ENCODE results near the gene B3GAT1.

Gene B3GAT1

DNA sequence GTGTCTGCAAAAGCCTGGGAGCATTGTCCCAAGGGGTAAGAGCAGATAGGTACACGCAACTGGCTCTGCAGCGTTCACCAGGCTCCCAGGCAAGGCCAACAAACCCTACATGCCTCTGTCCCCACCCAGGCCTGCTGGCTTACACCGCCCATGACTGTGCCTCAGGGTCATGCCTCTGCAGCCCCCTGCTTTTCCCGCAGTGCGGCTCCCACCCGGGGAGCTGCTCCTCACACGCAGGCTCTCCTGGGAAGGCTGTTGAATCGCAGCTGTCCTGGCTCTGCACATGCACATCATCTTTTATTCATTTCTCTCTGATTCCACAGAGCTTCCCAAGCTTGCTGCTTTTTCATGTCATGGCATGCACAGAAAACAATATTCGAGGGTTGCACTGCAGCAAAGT, 29.2 kb upstream of the B3GAT1 start:
- DNase-seq = no peak

DNA sequence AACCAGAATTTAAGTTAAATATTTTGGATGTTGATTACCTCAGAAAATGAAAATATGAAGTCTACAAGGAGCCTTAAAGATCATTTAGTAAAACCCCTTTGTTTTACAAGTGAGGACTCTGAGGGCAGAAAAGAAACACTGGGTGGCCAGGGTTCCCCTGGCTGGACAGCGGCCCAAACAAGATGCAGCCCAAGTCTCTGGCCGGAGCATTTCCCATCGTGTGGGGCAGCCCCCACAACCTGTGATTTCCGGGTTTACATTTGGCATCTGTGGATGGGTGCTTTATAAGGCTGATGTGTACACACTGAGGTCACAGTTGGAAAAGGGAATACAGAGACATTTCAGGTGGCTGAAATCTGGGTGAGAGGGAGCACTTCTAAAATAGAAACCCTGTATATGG, 28.8 kb upstream of the B3GAT1 start:
- DNase-seq = no peak

DNA sequence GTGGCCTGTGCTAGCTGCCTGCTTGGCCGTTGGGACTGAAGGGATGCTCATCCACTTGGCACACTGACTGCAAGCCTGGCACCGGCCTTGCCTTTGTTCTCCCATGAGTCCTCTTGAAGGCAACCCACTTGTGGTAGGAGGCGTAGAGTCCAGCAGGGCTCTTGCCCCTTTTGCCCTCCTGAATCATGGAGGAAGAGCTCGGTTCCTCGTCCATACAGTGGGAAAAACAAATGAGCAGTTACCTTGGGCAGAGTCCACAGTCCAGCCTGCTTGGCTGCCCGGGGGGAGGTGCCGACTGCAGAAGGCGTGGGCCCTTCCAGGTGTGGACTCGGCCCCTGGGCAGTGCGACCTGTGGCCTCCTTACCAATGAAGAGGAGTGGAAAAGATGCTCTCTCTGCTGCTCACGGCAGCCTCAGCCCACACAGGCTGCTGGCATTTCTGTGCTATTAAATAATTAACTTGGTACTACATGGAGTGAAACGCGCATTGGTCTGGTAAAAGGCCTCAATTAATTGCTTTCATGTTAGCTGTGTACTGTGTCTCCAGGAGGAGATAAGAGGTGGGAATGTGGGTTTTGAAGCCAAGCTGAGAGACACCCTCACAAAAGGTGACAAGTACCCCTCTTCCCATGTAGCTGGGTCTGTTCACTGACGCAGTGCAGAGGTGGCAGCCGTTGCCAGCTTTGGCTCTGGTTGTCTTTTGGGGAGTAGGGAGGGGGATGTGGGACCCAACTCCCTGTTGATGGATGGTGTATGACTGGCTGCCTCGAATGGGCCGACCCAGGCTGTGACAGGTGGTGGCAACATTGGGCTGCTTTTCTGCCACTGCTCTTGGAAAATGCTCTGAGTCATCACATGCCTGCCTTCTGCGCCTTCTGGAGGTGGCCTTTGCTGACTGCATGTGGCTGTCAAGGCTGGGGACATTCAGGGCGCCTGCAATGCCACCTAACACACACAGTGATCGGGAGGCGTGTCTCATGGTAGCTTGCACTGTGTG, 26.8 kb upstream of the B3GAT1 start:
- DNase-seq = no peak

DNA sequence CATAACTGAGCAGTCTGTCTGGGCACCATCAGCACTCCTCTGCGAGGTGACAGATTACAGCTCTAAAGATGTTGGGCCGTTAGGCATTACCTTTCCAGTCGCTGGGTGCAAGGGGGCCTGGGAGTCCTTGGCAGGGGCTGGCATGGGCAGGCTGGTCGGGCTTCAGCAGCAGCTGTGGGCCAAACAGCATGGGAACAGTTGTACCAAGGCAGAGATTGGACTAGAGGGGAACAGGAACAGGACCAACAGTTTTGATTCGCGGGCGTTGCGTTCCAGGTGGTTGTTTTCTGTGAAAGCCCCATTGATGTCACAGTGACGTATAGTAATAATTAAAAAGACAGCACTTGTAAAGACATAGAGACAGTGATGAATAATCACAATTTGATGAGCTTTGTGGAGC, 25.8 kb upstream of the B3GAT1 start:
- no peak for DNase-seq

DNA sequence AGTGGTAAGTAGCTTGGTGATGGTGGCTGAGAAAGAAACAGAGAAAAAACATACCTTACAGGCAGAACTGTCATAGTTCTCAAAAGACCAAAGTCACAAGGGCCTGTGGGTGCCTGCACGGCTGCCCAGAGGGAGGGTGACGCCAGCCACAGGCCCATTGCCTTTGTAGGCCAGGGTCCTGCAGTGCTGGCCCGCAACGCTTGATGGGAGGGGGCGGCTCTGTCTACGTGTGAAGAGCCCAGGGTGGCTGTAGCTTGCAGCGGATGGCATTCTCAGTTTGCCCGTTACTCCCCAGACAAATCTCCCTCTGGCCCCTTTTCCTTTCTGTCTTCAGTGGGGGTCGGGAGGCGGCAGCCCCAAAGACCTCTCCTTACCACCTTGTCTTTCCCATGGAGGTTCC, 24.7 kb upstream of the B3GAT1 start:
- no peak for DNase-seq

DNA sequence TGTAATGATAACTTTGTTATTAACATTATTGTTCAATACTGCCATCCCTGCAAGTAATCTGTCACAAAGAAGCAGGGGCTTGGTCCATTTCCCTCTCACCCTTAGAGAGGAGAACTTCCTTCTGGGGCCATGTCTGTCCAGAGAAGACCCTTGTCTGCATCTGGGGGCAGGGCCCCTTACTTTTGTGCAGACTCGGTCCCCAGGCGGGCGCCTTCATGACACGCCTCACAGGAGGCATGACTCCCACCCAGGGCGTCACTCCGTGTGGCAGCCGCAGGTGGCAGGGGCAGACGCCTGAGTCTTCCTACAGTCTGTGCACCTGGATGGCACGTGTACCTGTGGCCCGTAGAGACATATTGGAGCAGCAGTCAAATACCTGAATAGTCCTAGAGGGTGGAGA, 21.8 kb upstream of the B3GAT1 start:
- no peak for DNase-seq

DNA sequence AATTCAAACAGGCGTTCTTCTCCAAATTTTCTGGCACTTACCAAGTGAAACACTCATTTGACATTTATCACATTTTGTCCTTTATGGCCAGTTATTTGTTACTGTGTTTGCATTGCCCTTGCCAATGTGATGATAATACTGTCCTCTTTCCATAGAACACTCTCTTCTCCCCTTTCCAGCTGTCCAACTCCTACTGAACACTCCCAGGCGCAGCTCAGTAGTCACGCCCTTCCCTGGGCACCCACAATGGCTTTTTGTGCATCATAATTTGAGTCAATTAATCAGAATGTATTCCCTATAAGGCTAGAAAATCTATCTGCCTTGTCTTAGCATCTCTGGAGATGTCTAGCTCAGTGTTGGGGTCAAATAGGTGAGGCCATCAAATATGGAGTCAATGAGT, 21.2 kb upstream of the B3GAT1 start:
- no peak for DNase-seq

DNA sequence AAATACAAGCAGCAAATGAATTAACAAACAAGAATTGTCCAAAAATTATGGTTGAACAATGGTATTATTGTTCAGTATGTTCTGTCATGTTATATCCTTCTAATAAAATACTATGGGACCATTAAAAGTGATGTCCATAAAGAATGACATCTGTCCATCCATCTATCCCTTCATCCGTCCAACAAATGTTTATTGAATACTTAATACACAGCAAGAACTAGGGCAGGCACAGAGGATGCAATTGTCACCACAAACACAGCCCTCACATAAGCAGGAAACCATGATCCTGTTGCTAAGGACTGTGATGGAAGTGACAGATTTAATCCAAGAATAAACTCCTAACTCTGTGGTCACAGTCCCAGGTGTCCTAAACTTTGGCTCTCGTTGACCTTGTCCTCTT, 20.7 kb upstream of the B3GAT1 start:
- DNase-seq = no peak

DNA sequence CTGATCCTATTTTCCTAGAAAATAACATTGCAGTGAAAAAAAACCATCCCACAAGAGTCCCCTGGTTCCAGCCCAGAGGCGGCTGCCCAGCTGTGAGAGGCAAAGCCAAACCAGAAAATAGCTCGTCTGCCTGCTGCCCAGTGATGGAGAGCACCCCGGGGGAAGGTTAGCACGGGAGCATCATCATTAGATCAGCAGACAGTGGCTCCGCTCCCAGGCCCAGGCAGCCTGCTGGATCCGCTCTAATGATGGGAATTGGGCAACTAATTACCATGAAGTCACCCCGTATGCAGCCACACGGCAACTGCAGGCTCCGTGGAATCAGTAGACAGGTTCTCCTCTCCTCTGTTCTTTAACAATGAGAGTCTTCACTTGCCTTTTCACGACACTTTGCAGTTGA, 17.1 kb upstream of the B3GAT1 start:
- DNase-seq = no peak

DNA sequence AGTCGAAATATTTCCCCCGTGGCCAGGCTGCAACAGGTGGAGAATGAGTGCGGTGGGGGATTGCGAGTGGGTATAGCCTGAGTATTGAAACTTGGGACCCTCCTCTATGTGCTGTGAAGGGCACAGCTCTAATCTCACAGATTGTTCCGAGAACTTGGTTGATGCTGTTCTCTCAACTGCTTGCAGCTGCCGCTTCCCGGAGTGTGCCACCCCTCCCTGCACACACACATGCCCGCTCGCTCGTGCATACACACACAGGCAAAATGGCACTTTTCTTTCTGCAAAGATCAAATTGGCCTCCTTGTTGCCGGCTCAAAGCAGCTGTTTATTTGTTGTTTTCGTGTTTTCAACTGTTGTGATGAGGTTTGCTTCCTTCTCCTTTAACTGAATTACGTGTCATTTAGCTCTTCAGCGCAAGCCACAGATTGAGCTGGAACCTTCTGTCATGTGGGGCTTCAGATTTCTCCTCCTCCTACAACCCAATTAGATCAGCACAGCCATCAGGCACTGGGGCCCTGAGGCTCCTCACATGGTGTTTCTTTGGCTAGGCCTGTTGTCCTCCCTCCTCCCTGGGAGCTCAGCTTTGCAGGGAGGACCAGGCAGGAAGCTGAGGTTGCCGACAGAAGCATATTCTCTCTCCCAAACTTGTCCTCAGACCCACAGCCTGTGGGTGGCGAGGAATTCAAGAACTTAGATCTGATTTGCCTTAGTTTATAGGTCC, 13.9 kb upstream of the B3GAT1 start:
- DNase-seq = no peak

DNA sequence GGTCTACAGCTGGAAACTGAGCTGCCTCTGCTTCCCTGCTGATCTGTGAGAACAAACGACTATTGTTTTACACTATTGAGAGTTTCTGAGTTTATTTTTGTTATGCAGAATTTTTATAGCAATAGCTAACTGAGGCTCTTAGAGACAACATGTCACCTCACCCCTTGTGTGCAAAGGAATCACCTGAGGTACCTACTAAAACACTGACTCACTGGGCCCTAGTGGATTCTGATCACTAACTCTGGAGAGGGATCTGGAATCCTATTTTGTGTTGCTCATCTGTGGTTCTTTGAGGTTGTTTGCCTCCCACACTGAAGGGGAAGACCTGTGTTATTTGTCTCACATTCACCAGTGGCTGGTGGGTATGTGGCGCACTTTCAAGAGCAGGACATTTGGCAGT, 13.4 kb upstream of the B3GAT1 start:
- DNase-seq = no peak

DNA sequence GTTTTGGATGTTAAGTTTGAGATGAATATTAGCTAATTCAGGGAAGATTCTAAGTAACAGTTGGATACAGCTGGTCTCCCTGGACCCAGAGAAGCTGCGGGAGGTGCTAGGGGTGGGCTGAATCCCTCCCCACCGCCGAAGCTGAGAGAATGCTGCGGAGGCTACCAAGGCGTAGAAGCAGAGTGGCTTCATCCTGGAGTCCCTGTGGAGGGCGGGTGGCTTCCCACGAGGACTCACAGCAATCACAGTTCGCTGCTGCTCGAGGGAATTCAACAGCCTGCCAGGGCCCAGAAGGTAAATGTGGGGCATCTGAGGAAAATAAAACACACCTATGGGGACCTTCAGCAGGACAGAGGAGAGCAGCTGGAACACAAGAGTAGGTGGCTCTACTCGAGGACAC, 11.1 kb upstream of the B3GAT1 start:
- no peak for DNase-seq

DNA sequence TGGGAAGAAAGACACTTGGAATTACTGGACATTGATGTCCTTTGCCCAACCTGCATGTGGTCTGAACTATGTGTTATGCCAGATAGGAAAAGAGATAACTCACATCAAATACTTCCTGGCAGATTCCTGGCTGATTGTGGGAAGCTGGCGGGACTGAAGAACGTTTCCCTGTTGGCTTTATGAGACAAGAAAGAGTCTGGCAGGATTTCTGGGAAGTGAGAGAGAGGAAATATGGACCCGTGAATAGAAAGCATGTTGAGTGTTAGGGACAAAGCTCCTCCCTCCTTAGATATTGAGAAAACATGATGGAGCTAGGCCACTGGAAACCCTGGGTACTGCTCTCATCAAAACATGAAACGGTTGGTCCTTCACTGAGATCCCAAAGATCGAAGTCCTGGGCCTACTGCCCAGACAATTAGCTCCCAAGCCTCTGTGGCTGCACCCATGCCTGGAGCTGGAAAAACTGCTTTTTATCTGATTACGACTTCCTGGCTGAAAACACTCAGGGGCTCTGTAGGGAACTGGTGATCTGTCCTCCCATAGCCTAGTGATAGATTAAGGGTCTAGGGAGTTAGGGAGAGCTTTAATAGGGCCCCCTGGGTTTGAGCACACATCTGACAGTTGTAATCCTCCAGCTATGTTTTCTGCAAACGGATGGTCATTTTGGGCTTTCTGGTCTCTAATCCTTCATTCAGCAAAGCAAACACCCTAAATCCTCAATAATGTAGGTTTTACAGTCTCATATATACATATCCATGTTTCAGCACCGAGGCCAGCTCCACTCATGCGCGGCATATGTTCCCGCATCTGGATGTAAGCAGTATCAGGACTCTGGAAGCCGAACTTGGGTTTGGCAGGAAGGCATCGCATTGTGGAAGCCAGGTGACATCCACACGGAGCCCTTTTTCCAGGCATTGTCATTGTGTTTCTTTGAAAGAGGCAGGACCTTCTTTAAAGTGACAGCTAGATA, 6.1 kb upstream of the B3GAT1 start:
- DNase-seq = no peak

DNA sequence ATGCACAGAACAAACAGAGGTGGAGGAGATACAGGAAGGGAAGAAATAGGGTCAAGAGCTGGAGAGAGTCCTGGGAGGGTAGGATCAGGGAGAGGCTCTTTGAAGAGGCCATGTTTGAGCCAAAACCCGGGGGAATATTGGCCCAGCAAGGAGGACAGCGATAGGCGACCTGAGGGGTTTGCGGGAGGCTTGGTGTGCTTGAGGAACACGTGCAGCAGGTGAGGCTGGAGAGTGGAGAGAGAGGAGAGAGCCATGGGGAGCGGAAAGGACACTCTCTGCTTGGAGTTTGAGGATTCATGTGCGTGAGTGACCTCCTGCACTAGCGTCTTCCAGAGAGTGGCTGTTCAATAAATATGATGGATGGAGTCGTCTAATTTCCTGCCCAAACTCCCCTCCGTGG, 4.7 kb upstream of the B3GAT1 start:
- no peak for DNase-seq

DNA sequence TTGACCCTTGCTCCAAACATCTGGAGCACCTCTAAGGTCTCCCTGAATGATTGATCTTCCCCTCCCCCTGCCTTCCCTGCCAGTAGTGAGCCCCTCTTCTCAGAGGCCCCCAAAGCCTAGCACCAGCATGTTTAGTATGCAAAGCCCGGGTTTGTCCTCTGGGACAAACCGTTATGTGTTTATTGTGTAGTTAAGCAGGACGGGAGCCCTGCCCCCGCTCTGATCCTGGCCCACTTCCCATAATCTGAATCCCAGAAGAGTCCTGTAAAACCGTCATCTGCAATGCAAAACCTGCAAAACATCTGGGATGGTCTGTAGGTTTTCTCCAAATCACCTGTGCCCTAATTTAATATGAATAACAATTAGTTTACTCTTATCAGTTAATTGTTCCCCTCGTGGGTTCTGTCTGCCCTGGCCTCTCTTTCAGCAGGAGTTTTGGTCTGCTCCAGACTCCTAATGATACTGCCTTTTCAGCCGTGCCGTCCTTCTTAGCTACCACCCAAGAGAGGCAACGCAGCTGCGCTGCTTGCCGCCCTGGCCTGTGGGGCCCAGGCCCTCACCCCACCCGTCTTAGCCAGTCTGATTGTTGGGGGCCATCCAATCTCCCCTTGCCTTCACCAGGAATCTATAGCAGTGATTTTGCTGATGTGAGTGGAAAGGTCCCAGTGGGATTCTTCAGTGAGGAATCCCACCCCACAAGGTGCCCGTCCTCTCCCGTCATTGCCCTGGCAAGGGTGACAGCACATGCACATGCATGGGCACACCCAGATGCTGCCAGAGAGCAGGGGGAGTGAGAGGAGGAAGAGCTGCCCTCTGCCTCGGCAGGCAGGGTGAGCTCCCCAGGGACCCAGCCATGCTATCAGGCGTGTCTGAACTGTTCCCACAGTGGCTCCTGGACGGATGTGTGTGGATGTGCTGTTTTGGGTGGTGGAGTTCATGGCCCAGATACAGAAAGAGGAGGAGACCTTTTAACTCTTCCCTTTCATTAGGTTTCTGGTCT, 3.0 kb upstream of the B3GAT1 start:
- no peak for DNase-seq

DNA sequence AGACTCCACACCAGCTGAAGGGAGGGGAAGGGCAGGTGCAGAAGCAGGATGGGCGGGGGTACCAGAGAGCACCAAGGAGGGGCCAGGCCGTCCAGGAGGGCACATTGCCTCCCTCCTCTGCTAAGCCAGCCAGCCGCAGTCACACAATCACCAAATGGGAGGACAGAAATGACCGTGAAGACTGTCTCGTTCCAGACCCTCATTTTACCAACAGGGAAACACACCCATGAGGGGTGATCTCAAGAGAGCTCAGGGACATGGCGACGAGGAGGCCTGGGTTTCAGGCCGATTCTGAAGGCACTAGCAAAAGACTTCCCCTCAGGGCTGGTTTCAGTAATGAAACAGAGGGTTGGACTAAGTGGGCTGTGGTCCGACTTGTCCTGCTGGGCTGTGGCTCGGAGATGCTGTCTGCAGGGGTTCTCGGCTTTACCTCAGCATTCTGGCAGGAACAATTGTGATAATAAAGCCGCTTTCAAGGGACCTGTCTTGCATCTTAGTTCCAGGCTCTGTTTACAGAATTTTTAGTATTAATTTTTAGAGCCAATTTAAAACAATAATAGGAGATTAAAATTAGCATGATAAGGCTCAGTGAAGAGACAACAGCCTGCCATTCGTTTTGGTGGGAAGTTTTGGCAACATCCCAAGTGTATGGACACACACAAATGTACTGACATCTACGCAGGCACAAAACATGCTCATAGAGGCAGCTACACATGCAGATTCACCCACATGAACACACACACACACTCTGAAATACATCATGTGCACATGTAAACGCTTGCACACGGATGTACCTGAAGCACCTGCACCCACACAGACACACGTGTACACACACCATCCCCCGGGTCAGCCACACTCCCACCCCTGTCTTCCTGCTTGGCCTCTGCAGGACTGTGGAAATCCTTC, 2.0 kb upstream of the B3GAT1 start:
- DNase-seq = no peak

DNA sequence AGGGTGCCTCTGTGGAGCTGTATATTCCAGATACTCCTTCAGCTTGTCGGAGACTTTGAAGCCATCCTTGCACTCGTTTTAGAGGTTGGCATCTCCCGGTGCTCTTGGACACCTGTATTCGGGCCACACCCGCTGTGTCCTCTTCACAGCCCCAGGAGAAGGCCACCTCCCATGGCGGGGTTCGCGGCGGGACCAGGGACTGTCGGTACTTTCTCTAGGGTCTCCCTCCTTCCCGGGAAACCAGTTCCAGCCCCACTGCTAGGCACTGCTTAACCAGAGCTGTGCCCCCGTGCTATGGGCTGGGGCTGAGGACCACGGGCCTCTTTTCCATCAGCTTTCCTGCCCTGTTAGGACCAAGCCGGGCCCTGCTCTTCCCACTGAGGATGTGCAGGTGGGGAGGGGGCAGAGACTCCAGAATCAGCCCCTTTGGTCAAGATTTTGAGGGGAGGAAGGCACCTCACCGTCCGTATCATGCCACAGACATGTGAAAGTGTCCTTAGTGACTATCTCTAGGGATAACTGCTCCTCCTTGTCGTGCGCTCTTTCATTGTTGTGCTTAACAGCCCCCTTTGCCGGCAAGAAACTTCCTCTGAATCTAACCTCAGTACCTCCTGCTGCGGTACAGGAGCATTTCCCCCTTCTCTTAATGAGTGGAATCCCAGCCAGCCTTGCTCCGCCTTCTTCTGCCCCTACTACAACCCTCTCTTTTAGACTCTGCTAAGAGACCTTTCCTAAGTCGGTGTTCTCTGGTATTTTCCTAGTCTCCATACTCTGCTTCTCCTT, 1.2 kb upstream of the B3GAT1 start:
- no peak for DNase-seq

DNA sequence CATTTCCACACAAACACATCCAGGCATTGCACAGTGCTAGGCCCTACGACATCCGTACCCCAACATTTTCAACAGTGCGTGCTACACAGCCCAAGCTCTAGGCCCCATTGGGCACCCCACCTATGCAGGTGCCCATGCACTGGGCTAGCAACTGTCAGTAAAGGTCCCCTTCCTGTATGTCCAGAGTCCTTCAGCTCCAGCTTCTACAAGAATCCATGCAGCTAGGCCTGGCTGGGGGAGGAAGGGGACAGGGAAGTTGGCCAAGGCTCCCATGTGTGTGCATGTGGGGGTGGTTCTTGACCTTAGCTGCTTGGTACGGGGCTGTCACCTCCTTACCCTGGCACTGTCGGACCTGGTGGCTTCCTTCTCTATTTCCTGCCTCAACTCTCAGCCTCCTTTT, 1.3 kb downstream of the B3GAT1 start:
- DNase-seq = no peak

DNA sequence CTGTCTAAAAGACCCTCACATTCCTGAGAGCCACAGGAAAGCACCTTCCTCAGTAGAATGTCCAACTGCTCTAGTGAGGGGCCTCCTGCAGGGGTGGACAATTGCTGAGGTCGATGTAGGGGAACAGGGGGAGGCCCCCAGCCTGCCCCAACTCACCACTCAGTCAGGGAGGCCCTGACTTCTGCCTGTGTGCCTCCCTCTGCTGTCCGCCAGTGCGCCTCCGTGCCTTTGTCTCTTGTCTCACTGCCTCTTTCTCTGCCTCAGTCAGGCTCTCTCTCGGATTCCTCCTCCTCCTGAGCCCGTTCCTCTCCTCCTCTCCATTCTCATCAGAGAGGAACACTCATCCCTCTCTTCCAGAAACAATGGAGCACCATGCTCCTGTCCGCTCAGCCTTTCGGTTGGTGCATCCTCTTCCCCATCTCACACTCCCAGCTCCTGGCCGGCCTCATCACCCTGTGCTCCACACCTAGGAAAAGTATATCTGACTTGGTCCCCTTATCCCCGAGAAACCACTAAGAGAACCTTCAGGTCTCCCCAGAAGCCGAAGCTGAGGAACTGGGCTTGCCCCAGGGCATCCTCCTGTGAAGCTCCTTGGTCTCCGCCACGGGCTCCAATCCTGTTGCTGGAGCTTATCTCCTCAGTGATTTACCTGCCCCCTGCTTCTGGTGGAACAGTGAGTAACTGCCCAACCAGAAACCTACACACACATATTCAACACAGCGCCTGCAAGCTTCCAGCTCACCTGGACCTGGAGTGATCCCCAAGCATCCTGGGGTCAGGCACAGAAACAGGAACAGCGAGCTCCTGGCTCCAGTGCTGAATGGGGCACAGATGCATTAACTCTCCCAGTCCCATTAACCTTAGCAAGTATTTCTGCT, 2.3 kb downstream of the B3GAT1 start:
- DNase-seq = no peak
